Esophagus squamous epithelium (tissue), 5 donors: ENCODE results near the gene MOB3B. TPM values are rescaled to one million over a fixed set of nuclear protein-coding genes. Genes with fewer than 3 reads are reported as not detected.

ENCODE experiments used
- DNase-seq: peaks from one replicate; lab custom pipeline; 2025; lab: John Stamatoyannopoulos, UW
- H3K27ac ChIP-seq, 4 donors: fragments of 200-600 bp; sonication (generic); one replicate each; pipeline ENCODE4 v1.5.1; 2016 to 2019; ENCODE audit warnings: mild to moderate bottlenecking in 1 of 4
- H3K27me3 ChIP-seq, 4 donors: fragments of 200-600 bp; sonication (generic); 1 replicate in 3 of 4; 2 replicates in 1 of 4; pipeline versions ENCODE4 v1.5.1 to v1.6.0; 2017 to 2021; ENCODE audit warnings: antibody characterized with exemption in 1 of 4
- H3K36me3 ChIP-seq, 3 donors: fragments of 200-600 bp; sonication (generic); one replicate each; pipeline ENCODE4 v1.5.1; 2016 to 2019
- H3K4me1 ChIP-seq, 3 donors: fragments of 200-600 bp; sonication (generic); one replicate each; pipeline ENCODE4 v1.5.1; 2017 to 2019
- H3K4me3 ChIP-seq, 4 donors: fragments of 200-600 bp; sonication (generic); 1 replicate in 3 of 4; 2 replicates in 1 of 4; pipeline ENCODE4 v1.5.1; 2016 to 2019; ENCODE audit warnings: mild to moderate bottlenecking in 2 of 4, moderate library complexity in 1 of 4
- H3K9me3 ChIP-seq, 3 donors: fragments of 200-600 bp; sonication (generic); one replicate each; pipeline ENCODE4 v1.5.1; 2016 to 2019
- POLR2A ChIP-seq, 4 donors: fragments of 450-650 bp; IDR thresholded peaks; one replicate each; pipeline ENCODE4 v1.6.1; 2017; ENCODE audit warnings: antibody characterized with exemption in 4 of 4, mild to moderate bottlenecking in 4 of 4, moderate library complexity in 3 of 4
- WGBS, 2 donors: methylation state at CpG; one replicate each; pipeline ENCODE4 v1.1.5; 2018; 5-methylcytosine and 5-hydroxymethylcytosine counted together
- intact Hi-C: fragments of 100-400 bp; cut with DNase I; formaldehyde crosslinking; loops from one replicate; pipeline ENCODE4 v1.15.0; 2022
- total RNA-seq, 4 donors: library from RNA; depleted of rRNA; stranded (reverse); fragments of >200 nt; gene quantifications; one replicate each; pipeline ENCODE4 v1.1.0, GENCODE V29; 2016
- TF ChIP-seq, protein P1 (sequence below), 6 experiments: fragments of 450-650 bp in 4 of 6; fragments of 200-600 bp in 2 of 6; sonication (generic) in 2 of 6; IDR thresholded peaks; one replicate each; pipeline ENCODE4 v1.5.1; 2016 to 2019; ENCODE audit warnings: antibody characterized with exemption in 6 of 6, mild to moderate bottlenecking in 4 of 6, moderate library complexity in 4 of 6
- donor health status: DM: yes; HTN: yes; CAD: no.

The MOB3B gene
- total RNA-seq, 4 donors from 2014 or later: 2.2 to 7.6 (median 5.2) TPM

- TF ChIP-seq, protein P1, sequence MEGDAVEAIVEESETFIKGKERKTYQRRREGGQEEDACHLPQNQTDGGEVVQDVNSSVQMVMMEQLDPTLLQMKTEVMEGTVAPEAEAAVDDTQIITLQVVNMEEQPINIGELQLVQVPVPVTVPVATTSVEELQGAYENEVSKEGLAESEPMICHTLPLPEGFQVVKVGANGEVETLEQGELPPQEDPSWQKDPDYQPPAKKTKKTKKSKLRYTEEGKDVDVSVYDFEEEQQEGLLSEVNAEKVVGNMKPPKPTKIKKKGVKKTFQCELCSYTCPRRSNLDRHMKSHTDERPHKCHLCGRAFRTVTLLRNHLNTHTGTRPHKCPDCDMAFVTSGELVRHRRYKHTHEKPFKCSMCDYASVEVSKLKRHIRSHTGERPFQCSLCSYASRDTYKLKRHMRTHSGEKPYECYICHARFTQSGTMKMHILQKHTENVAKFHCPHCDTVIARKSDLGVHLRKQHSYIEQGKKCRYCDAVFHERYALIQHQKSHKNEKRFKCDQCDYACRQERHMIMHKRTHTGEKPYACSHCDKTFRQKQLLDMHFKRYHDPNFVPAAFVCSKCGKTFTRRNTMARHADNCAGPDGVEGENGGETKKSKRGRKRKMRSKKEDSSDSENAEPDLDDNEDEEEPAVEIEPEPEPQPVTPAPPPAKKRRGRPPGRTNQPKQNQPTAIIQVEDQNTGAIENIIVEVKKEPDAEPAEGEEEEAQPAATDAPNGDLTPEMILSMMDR (IDR thresholded peaks at IDR 0.05): no peak
- TF ChIP-seq POLR2A (IDR thresholded peaks at IDR 0.05): no peak
- no peaks in the 10 kb centered on the region for H3K27me3 ChIP-seq
- H3K9me3 ChIP-seq: no peaks in the 10 kb centered on the region
- no peak for DNase-seq
- WGBS, 2 donors: 58 to 64% methylated on average over 5 of the region's 5 CpGs
- peak overlapping the region; percentile 51 to 64 (median 58) for H3K27ac ChIP-seq
- H3K4me3 ChIP-seq: no peak overlapping the region
- no peaks in the 10 kb centered on the region for H3K36me3 ChIP-seq
- intact Hi-C loops: no loop called here
- peaks cover 3 to 98% (median 17%) of the 10 kb centered on the region in 3 donors for H3K4me1 ChIP-seq
Observed at GRCh38 chr9:27426511-27427271, 102.9 kb downstream of the MOB3B start.

DNA sequence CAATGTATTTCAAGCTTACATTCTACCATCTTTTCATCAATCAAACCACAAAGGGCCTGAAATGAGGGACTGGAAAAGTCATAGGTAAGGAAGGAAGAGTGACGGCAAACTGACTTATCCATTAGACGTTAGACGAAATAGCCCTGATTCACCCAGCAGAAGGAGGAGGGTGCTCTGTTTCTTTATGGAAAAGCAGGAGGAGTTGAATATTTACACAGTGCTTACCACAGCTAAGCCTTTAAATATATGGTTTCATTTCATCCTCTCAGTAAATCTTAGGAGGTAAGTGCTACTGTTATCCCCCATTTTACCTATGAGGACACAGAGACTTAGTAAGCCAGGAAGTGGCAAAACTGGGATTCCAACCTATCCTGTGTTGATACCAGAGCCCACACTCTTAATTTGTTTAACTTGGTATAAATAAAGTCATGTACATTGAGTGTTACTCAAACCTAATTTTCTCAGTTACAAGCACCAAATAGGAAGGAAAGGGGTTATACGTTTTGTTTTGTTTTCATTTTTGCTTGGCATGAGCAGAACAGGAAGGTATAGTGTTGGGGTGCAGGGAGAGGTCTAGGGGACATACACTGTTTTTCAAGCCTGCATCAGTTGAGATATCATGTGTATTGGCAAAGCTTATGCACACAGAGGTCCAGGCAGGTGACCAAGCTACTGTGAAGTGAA is 103.6 kb downstream of the MOB3B start:
- DNase-seq: no peak
- no peak for TF ChIP-seq POLR2A (IDR thresholded peaks at IDR 0.05)
- TF ChIP-seq, protein P1 (IDR thresholded peaks at IDR 0.05): no peak
- WGBS, 2 donors: 33 to 42% methylated on average over 4 of the region's 4 CpGs

DNA sequence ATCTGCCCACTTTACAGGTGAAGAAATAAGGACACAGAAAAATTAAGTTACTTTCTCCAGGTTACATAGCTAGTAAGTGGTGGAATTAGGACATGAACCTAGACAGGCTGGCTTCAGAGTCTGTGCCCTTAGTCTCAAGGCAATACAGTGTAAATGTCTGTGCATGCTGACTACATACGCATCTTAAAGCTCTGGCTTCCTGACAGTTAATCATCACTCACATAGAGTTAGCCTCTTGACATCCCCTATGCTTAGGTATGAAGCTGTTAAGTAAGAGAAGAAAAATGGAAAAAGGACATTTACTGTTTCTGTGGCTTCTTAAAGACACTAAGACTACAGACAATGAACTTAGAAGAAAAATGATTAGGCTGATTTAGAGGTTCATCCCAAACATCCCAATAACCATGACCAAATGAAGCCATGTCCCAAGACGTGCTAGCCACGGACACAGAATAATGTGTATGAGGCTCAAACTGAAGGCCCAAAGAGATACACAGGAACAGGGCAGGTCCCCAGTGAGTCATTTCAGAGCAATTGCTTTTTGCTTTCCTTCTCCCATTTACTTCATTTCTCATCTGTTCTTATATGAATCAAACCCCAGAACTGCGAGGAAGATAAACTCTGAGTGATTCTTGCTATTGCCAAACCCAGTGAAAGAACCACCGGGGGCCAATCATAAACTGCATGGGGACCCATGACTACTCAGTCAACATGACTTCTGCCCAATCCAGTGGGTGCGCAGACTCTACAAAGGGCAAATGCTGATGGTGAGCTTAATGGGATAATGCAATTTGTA is 105.5 kb downstream of the MOB3B start:
- no peaks in the 10 kb centered on the region for H3K36me3 ChIP-seq
- no peaks in the 10 kb centered on the region for H3K27me3 ChIP-seq
- 49 to 59% methylated on average over 6 of the region's 6 CpGs for WGBS, 2 donors
- H3K4me1 ChIP-seq: peaks cover 0 to 75% (median 11%) of the 10 kb centered on the region in 3 donors
- intact Hi-C loops: no loop called here
- TF ChIP-seq POLR2A (IDR thresholded peaks at IDR 0.05): no peak
- TF ChIP-seq, protein P1 (IDR thresholded peaks at IDR 0.05): no peak
- DNase-seq: no peak
- no peaks in the 10 kb centered on the region for H3K9me3 ChIP-seq
- no peak overlapping the region for H3K4me3 ChIP-seq
- peak overlapping the region in 2 of 4 donors; percentile 12 to 34 for H3K27ac ChIP-seq

More for the DNA sequence above, 103.6 kb downstream of the MOB3B start:
- no peaks in the 10 kb centered on the region for H3K9me3 ChIP-seq
- no peaks in the 10 kb centered on the region for H3K27me3 ChIP-seq
- peak overlapping the region; percentile 51 to 64 (median 58) for H3K27ac ChIP-seq
- H3K36me3 ChIP-seq: no peaks in the 10 kb centered on the region
- intact Hi-C loops: no loop called here
- H3K4me1 ChIP-seq: peaks cover 3 to 93% (median 14%) of the 10 kb centered on the region in 3 donors
- no peak overlapping the region for H3K4me3 ChIP-seq

DNA sequence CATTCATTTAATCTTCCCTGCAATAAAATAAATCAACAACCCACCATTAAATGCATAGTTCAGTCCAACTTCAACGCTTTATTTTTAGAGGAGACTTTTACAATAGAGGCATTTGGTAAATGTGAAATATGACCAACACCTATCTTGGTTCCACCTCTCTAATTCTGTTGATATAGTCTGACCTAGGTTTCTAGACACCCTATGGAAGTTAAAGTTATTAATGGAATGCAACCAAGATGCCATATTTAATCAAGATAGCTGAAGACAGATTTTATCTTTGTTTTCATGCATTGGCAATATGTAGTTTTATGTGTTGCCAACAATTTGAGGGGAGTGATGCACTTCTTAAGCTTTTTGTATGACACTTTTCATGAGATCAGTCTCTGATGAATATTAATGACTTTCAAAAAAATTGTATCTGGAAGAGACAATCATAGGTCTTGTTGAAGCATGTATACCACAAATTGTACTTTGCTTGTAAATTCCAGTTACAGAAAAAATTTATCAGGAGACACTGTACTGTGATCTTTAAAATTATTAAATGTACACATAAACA is 107.3 kb downstream of the MOB3B start:
- H3K27me3 ChIP-seq: no peaks in the 10 kb centered on the region
- WGBS, 2 donors: 36 to 56% methylated on average over 1 of the region's 1 CpG

More for the DNA sequence above, 107.3 kb downstream of the MOB3B start:
- H3K9me3 ChIP-seq: no peaks in the 10 kb centered on the region
- DNase-seq: no peak
- intact Hi-C loops: no loop called here
- H3K27ac ChIP-seq: no peak overlapping the region
- peaks cover 0 to 57% (median 11%) of the 10 kb centered on the region in 3 donors for H3K4me1 ChIP-seq
- TF ChIP-seq, protein P1 (IDR thresholded peaks at IDR 0.05): no peak
- TF ChIP-seq POLR2A (IDR thresholded peaks at IDR 0.05): no peak
- no peak overlapping the region for H3K4me3 ChIP-seq
- H3K36me3 ChIP-seq: no peaks in the 10 kb centered on the region
